Inflammatory macrophage (primary cell): ENCODE results near the gene CLIC4.
"Not testable (repeated sequence)": the region's sequence is repeated elsewhere in the genome, so short reads cannot be mapped to it uniquely, and the experiment has no call there.

ENCODE experiments used
- DNase-seq, 2 donors: peaks; one replicate each; pipeline ENCODE4 v3.0.0-alpha.2; 2020 to 2022

CLIC4 gene

GRCh38 chr1:24748191-24749121, 3.2 kb downstream of the CLIC4 start:
- DNase-seq = no peak

GRCh38 chr1:24749252-24749651, 4.0 kb downstream of the CLIC4 start:
- DNase-seq = no peak

- no peak for DNase-seq
Measured at GRCh38 chr1:24749886-24750285, 4.6 kb downstream of the CLIC4 start.

- DNase-seq = no peak
Measured at GRCh38 chr1:24751833-24752232, 6.6 kb downstream of the CLIC4 start.

GRCh38 chr1:24752305-24752704, 7.1 kb downstream of the CLIC4 start:
- no peak for DNase-seq

- no peak for DNase-seq
Measured at GRCh38 chr1:24754229-24754628, 9.0 kb downstream of the CLIC4 start.

- DNase-seq = not testable (repeated sequence)
Measured at GRCh38 chr1:24755323-24755722, 10.1 kb downstream of the CLIC4 start.

GRCh38 chr1:24756395-24756794, 11.1 kb downstream of the CLIC4 start:
- no peak for DNase-seq

- DNase-seq = no peak
Measured at GRCh38 chr1:24759492-24759891, 14.2 kb downstream of the CLIC4 start.

- DNase-seq = no peak
Measured at GRCh38 chr1:24761582-24761981, 16.3 kb downstream of the CLIC4 start.

GRCh38 chr1:24762133-24762676, 17.0 kb downstream of the CLIC4 start:
- peak; percentile 85 to 94 for DNase-seq

GRCh38 chr1:24763671-24764070, 18.4 kb downstream of the CLIC4 start:
- no peak for DNase-seq

- no peak for DNase-seq
Measured at GRCh38 chr1:24764439-24764838, 19.2 kb downstream of the CLIC4 start.

- DNase-seq = no peak
Measured at GRCh38 chr1:24764848-24765247, 19.6 kb downstream of the CLIC4 start.

GRCh38 chr1:24765308-24765988, 20.2 kb downstream of the CLIC4 start:
- peak; percentile 32 to 57 for DNase-seq

- DNase-seq = no peak
Measured at GRCh38 chr1:24767351-24767750, 22.1 kb downstream of the CLIC4 start.

- no peak for DNase-seq
Measured at GRCh38 chr1:24768873-24769605, 23.8 kb downstream of the CLIC4 start.

- DNase-seq = peak; percentile 60 to 71
Measured at GRCh38 chr1:24769656-24770651, 24.7 kb downstream of the CLIC4 start.

- no peak for DNase-seq
Measured at GRCh38 chr1:24770881-24771280, 25.6 kb downstream of the CLIC4 start.

GRCh38 chr1:24771574-24771973, 26.3 kb downstream of the CLIC4 start:
- no peak for DNase-seq

- DNase-seq = no peak
Measured at GRCh38 chr1:24773618-24774017, 28.4 kb downstream of the CLIC4 start.

GRCh38 chr1:24775348-24775747, 30.1 kb downstream of the CLIC4 start:
- no peak for DNase-seq
